GM12892 (cell line): ENCODE measurements around the gene ZNF311.

Experiments used
- POLR2A ChIP-seq: IDR thresholded peaks from 2 replicates; pipeline ENCODE4 v1.6.1; 2011; ENCODE audit warnings: low read depth, low read length, control low read depth
- POLR2AphosphoS5 ChIP-seq: IDR thresholded peaks from 2 replicates; pipeline ENCODE4 v1.6.1; 2011; ENCODE audit warnings: low read depth, low read length, control low read depth
- TAF1 ChIP-seq: IDR thresholded peaks from 2 replicates; pipeline ENCODE4 v1.6.1; 2011; ENCODE audit warnings: low read depth, mild to moderate bottlenecking, control low read depth, low read length, borderline replicate concordance

- no peak for TF ChIP-seq POLR2AphosphoS5
- no peak for TF ChIP-seq POLR2A
- no peak for TF ChIP-seq TAF1
These were observed 16.3 kb upstream of the ZNF311 start for GRCh38 chr6:29021434-29021833.
